Measurements from ENCODE around the gene PRM1. TPM values are rescaled to one million over a fixed set of nuclear protein-coding genes. Genes with fewer than 3 reads are reported as not detected.
"Not testable (repeated sequence)": the region's sequence is repeated elsewhere in the genome, so short reads cannot be mapped to it uniquely, and the experiment has no call there.

The PRM1 gene
- total RNA-seq, 1 donor from 2014 or later = not detected

GRCh38 chr16:11314309-11314894 is 33.3 kb upstream of the PRM1 start:
- DNase-seq (ENCODE audit: low read depth) = no peak

GRCh38 chr16:11313493-11314308 is 32.6 kb upstream of the PRM1 start:
- DNase-seq (ENCODE audit: low read depth) = no peak

GRCh38 chr16:11312718-11313492 is 31.8 kb upstream of the PRM1 start:
- peak; percentile 80 for DNase-seq (ENCODE audit: low read depth)

- DNase-seq (ENCODE audit: low read depth) = no peak
Measured at GRCh38 chr16:11310997-11311561, 29.9 kb upstream of the PRM1 start.

- no peak for DNase-seq (ENCODE audit: low read depth)
Measured at GRCh38 chr16:11310634-11310977, 29.5 kb upstream of the PRM1 start.

GRCh38 chr16:11309895-11310633 is 28.9 kb upstream of the PRM1 start:
- DNase-seq (ENCODE audit: low read depth) = peak; percentile 60

- DNase-seq (ENCODE audit: low read depth) = peak; percentile 64
Measured at GRCh38 chr16:11308493-11309283, 27.6 kb upstream of the PRM1 start.

- DNase-seq (ENCODE audit: low read depth) = no peak
Measured at GRCh38 chr16:11307639-11308492, 26.7 kb upstream of the PRM1 start.

- DNase-seq (ENCODE audit: low read depth) = peak; percentile 77
Measured at GRCh38 chr16:11306997-11307638, 26.0 kb upstream of the PRM1 start.

- DNase-seq (ENCODE audit: low read depth) = no peak
Measured at GRCh38 chr16:11306381-11306780, 25.3 kb upstream of the PRM1 start.

GRCh38 chr16:11303405-11304138 is 22.4 kb upstream of the PRM1 start:
- peak; percentile 75 for DNase-seq (ENCODE audit: low read depth)

- DNase-seq (ENCODE audit: low read depth) = no peak
Measured at GRCh38 chr16:11302977-11303376, 21.8 kb upstream of the PRM1 start.

GRCh38 chr16:11301645-11302501 is 20.7 kb upstream of the PRM1 start:
- no peak for DNase-seq (ENCODE audit: low read depth)

- no peak for DNase-seq (ENCODE audit: low read depth)
Measured at GRCh38 chr16:11300560-11300892, 19.4 kb upstream of the PRM1 start.

GRCh38 chr16:11299865-11300559 is 18.9 kb upstream of the PRM1 start:
- no peak for DNase-seq (ENCODE audit: low read depth)

- not testable (repeated sequence) for DNase-seq (ENCODE audit: low read depth)
Measured at GRCh38 chr16:11298950-11299547, 17.9 kb upstream of the PRM1 start.
